GM21723 (cell line): ENCODE results near the gene ASCC1.

Experiments
- ATAC-seq: cut with Tn5 transposase; IDR thresholded peaks from one replicate; pipeline ENCODE4 v1.9.1; 2021; ENCODE audit warnings: mild to moderate bottlenecking, moderate library complexity; ENCODE audit not compliant: unreplicated experiment

The ASCC1 gene

GRCh38 chr10:72105098-72105475 is 111.0 kb downstream of the ASCC1 start:
- no peak for ATAC-seq

- no peak for ATAC-seq
These were observed 111.5 kb downstream of the ASCC1 start for GRCh38 chr10:72104472-72105097.

- no peak for ATAC-seq
These were observed 116.5 kb downstream of the ASCC1 start for GRCh38 chr10:72099600-72099921.

DNA sequence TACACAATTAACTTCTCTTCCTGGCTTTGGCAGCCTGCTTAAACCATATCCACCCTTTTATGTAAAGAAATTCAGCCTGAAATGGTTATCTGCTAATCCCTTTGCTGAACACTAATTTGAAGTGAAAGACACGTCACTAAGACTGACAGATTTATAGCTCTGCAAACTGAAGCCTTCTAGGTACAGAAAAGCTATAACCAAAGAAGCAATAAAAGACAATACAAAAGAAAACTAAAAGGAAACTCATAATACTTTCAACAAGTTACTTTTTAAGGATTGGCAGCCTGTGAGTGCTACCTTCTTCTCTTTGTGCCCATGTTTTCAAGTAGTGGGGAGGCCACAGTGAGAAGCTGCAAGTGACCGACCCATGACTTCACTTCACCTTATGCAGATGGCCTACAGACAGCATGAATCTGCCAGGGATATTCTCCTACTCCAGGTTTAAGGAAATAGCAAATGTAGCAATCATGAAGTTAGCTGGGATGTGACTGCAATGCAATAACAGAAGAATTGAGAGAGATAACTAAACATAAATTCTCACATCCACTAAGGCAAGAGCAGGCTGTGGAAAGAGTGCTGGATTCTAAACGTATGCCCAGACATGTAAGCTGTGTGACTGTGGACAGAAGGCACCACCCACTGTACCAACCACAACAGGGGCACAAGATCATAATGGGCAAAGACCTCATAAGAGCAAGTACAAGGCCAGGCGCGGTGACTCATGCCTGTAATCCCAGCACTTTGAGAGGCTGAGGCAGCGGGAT is 117.1 kb downstream of the ASCC1 start:
- no peak for ATAC-seq

DNA sequence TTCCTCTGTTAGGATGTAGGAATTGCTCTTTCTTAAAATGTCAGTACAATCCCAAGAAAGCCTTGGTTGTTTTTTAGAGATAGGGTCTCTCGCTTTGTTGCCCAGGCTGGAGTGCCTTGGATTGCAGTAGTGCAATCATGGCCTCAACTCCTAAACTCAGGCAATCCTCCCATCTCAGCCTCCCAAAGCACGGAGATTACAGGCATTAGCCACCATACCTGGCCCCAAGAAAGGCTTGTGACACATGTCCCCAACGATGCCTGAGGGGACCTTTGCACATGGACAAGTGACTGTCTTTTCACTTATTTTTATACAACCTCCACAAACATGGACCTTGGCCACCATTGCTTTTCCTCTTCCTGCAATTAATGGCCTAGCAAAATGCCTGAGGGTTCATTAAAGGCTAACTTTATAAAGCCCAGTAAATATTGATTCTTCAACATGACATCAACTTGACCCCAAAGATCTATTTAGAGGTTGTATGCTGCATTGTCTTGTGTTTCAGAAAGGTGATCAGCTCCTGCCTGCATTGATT is 117.7 kb downstream of the ASCC1 start:
- no peak for ATAC-seq

DNA sequence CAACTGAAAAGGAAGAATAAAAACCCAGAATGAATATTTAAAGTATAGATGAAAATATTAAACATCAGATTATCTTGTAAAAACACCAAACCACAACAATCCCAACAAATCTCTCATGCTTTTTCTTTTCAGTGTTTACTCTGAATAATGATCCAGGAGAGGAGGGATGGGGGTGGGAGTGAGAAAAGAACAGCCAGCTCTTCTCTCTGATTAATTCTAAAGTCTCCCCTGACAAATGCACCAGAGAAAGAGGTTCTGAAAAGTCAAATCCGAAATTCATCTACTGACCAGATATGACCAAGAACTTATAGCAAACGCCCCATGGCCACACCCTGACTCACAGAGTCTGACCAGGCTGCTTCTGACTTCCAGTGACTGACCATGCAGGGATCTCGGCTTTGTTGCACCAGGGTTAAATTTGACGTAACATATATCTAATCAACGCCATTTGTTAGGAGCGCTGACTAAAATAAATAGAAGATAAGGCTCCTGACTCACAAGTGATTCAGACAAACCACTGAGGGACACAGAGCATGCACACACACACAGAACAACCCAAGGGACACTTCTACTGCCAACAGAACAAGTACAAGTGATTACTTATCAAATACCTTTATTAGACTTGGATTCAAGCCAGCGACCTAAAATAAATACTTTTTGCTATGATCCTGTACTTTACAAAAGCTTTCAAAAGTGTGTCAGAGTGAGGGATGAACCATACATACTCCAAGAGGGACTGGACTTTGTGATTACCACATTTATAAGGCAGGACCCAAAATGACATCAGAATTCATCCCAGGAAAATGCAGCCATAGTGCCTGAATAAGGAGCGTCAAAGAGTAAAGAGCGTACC is 118.4 kb downstream of the ASCC1 start:
- no peak for ATAC-seq

GRCh38 chr10:72096115-72097000 is 119.7 kb downstream of the ASCC1 start:
- no peak for ATAC-seq

DNA sequence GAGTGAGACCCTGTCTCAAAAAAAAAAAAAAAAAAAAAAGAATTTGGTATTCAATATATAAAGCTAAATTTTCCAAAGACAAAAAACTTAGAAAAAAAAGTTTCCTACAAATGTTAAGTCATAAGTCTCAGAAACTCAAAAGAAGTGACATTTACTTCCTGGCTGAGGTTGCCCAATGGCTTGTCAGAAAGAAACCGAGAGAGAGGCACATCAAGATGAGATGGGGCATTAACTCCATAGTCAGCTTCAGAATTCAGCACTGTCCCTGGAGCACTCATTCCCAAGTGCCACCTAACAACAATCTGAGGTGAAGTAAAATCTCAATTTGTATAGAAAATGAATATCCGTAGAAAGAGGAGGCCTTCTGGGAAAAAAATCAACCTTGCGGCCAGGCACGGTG is 120.9 kb downstream of the ASCC1 start:
- ATAC-seq: no peak

GRCh38 chr10:72094574-72094973 is 121.5 kb downstream of the ASCC1 start:
- no peak for ATAC-seq

- ATAC-seq: no peak
These were observed 122.6 kb downstream of the ASCC1 start for GRCh38 chr10:72093450-72093849.

DNA sequence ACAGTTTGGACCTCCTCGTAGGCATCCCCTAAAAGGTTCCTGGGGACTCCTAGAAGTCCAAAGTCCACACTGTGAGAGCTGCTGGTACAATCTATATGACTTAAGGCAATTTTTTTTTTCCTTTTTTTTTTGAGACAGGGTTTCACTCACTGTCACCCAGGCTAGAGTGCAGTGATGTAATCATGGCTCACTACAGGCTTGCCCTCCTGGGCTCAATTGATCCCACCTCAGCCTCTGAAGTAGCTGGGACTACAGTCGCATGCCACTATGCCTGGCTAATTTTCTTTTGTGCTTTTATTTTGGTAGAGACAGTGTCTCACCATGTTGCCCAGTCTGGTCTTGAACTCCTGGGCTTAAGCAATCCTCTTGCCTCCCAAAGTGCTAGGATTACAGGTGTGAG is 123.1 kb downstream of the ASCC1 start:
- ATAC-seq: no peak

- ATAC-seq: no peak
These were observed 123.7 kb downstream of the ASCC1 start for GRCh38 chr10:72092171-72092924.

DNA sequence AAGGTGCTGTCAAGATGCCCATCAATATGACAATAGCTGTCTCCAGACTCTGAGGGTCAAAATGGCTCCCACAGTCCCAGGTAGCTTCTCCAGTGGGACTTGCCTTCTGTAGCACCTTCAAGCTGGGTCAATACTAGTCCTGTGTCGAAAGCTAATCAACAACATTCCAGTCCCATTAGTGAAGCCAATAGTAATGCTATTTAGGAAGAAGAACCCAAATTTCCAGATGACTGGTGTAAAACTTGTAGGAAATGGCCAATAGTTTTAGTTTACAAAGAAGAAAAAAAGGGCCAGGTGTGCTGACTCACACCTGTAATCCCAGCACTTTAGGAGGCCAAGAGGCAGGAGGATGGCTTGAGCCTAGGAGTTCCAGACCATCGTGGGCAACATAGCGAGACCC is 125.8 kb downstream of the ASCC1 start:
- ATAC-seq: no peak

DNA sequence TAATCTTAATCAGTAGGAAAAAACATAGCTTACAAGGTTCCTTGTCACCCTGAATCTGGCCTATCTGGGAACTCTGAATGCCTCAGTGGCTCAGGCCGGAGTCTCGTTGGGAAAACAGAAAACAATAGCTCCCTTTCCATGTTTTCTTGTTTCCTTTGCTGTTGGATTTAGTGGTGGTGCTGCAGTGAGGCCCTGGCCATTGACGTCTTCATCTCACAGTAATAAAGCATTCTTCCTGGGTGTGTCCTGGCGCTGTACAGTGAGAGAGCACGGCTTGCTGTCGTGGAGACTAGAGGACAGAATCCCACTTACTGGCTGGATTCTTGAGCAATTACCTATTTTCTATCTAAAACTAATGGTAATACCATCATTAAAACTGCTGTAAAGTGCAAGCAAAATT is 126.5 kb downstream of the ASCC1 start:
- ATAC-seq: no peak

DNA sequence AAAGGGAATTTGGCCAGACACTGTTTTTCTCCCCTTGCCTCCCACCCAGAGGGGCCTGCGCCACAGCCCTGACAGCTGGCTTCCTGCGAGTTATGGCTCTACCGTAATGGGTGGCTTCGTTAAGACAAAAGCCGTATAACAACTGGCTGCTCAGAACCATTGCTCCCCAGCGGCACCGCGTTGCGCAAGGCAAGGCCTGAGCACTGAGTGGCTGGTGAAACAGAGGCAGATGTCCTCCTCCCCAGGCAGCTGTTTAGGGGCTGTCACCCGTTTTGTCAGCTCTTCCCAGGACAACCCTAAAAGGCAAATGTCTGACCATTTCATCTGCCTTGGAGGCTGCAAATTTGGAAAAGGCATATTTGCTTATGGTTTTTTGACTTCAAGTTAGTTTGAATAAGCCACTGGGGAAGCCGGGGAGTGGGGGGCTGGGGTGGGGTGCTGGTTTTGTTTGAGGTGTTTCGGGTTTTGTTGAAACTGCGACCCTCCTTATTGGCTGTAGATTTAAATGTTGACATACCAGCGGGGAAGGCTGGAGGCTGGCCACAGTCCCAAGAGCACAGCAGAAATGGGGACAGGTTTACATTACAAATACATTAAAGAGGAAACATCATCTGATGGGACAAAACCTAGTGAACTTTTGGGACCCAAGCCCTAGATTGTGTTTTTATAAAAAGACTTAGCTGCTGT is 127.0 kb downstream of the ASCC1 start:
- ATAC-seq: no peak

GRCh38 chr10:72087969-72088888 is 127.8 kb downstream of the ASCC1 start, which contains the start of gene SPOCK2:
SPOCK2 (minus strand) TSS chr10:72088551; CDS start chr10:72088328, 223 bp downstream.
- ATAC-seq: no peak

GRCh38 chr10:72087392-72087968 is 128.6 kb downstream of the ASCC1 start:
- no peak for ATAC-seq
